GM12875 (cell line): ENCODE data around the gene CEMIP.

Experiments used
- H3K4me3 ChIP-seq: one replicate; pipeline ENCODE4 v1.5.1; 2011; ENCODE audit warnings: low read depth, low read length, control low read depth
- TF ChIP-seq, protein P1 (sequence below): IDR thresholded peaks from 2 replicates; pipeline ENCODE4 v1.5.1; 2011; ENCODE audit warnings: low read depth, mild to moderate bottlenecking, control low read depth, inconsistent platforms, low read length, moderate library complexity, borderline replicate concordance; ENCODE audit not compliant: insufficient read depth

Gene CEMIP

DNA sequence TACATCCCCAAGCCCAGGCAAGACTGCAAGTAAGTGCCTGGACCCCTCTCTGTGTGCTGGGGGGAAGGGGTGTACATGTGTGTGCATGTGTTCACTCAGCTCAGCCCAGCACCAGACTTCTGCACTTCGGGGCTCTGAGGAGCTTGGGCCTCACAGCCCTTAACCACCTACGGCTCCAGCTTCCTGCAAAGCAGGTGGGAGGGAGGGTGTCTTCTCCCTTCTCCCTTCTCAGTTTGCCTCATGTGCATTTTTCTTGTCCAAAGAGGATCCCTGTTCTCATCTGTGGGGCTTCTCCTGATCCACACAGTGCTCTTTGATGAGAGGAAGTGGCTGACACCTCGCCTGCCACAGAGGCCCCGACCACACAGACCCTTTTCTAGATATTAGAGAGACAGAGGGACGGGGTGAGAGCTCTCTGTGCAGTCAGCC, 141.1 kb downstream of the CEMIP start:
- TF ChIP-seq, protein P1, sequence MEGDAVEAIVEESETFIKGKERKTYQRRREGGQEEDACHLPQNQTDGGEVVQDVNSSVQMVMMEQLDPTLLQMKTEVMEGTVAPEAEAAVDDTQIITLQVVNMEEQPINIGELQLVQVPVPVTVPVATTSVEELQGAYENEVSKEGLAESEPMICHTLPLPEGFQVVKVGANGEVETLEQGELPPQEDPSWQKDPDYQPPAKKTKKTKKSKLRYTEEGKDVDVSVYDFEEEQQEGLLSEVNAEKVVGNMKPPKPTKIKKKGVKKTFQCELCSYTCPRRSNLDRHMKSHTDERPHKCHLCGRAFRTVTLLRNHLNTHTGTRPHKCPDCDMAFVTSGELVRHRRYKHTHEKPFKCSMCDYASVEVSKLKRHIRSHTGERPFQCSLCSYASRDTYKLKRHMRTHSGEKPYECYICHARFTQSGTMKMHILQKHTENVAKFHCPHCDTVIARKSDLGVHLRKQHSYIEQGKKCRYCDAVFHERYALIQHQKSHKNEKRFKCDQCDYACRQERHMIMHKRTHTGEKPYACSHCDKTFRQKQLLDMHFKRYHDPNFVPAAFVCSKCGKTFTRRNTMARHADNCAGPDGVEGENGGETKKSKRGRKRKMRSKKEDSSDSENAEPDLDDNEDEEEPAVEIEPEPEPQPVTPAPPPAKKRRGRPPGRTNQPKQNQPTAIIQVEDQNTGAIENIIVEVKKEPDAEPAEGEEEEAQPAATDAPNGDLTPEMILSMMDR, result no peak

DNA sequence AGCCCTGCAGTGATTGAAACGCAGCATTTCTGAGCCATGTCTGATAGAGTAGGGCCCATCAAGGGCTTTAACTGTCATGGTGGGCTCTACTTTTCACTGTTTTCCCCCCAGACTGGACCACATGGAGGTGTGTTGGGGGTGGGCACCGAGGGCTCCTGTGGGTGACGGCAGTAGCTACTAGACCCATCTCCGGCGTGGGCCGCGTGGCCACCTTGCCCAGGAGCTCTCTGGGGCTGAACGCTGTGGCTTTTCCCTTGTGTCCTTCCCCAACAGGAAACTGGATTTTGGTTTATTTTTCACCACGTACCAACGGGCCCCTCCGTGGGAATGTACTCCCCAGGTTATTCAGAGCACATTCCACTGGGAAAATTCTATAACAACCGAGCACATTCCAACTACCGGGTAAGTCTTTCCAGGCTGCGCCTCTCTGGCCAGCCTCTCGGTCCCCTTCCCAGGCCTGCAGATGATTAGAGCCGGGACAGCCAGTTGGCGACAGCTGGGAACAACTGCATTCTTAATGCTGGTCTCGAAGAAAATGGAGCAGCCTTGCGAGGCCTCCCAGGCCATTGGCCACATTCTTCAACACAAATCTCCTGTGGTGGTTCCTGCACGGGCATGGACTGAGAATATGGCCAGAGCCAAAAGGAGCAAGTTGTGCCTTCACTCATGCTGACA, 142.7 kb downstream of the CEMIP start:
- no peak overlapping the region for H3K4me3 ChIP-seq
- TF ChIP-seq, protein P1, result no peak

More for the DNA sequence above, 141.1 kb downstream of the CEMIP start:
- no peak overlapping the region for H3K4me3 ChIP-seq

DNA sequence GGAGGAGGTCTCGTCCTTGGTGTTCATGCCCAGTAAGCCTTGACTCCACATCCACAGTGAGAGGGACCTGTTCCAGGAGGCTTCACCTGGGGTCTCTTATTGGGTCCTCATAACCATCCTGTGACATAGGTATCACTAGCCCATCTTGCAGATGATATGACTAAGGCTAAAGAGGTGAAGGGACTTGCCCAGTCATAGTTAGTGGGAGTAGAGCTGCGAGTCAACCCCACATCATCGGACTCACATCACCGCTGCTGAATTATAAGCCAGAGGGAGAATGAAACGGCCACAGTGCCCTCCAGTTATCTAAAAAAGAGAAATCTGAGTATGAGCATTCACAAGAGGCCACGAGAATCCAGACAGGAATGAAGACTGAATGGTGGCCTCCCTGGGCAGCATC, 144.5 kb downstream of the CEMIP start:
- no peak overlapping the region for H3K4me3 ChIP-seq
- TF ChIP-seq, protein P1, result no peak

DNA sequence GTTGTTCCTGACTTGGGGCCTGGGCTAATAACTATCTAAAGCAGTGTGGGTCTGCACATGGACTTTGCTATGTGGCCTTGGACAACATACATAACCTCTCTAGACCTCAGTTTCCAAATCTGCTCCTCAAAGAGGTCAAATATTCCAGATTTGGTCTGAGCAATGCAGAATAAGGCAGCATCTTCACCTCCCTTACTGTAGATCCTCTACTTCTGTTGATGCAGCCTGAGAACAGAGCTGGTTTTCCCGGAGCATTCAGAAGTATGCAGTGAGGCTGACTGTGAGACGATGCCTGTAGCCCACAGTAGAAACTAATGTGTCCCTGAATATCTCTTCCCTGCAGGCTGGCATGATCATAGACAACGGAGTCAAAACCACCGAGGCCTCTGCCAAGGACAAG, 145.1 kb downstream of the CEMIP start:
- TF ChIP-seq, protein P1, result no peak
- H3K4me3 ChIP-seq, result no peak overlapping the region

DNA sequence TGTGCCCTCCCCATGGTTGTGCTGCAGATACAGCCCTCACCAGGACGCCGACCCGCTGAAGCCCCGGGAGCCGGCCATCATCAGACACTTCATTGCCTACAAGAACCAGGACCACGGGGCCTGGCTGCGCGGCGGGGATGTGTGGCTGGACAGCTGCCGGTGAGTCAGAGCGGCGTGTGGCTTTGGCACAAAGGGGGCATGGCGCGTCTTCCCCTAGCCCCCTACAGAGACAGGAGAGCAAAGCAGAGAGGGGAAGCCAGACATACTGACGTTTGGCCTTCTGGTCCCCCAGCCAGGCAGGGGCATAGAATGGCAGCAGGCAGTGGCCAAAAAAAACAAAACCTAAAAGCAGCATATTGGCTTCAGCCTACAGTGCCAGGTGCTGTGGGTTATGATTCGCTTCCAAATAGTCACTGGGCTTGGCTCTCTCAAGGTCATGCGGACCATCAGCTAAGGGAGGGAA, 146.5 kb downstream of the CEMIP start:
- H3K4me3 ChIP-seq, result no peak overlapping the region
- TF ChIP-seq, protein P1, result no peak

DNA sequence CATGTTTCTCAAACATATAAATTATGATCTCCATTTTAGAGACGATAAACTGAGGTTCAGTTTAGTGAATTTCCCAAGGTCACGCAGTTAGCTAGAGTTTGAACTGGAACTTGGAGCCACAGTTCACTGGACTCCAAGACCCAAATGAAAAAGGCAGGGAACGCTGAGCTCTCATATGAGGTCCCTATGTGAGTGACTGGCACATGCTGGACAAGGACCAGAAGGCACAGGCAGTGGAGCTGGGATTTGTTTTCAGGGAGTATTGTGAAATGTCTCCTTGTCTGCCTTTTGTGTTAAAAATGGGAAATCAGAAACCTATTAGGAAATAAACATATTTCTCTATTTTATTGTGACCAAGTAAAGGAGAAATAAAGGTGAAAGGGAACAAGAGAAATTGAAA, 147.0 kb downstream of the CEMIP start:
- H3K4me3 ChIP-seq, result no peak overlapping the region
- TF ChIP-seq, protein P1, result no peak

DNA sequence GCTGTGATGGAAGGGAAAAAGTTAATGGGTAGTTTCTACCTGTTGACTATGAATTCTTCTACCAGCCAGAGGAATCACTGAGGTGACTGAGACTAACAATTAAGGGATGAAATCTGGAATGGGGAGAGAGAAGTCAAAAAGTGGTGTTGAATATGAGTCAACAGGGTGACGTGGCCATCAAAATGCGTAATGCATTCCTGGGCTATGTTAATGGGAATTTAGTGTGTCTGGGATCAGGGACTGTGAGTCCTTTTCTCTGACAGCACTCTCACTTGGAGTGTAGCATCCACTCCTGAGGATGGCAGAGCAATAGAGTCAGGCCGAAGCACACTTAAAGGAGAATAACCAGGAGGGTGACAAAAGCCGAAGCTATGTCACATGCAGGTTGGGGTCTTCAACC, 150.1 kb downstream of the CEMIP start:
- TF ChIP-seq, protein P1, result no peak
- no peak overlapping the region for H3K4me3 ChIP-seq
